GM10847 (cell line): ENCODE measurements around the gene STXBP4.

Source experiments
- POLR2A ChIP-seq: IDR thresholded peaks from 2 replicates; pipeline ENCODE4 v1.6.1; 2011; ENCODE audit not compliant: insufficient read length; ENCODE audit errors: extremely low read depth

The STXBP4 gene

DNA sequence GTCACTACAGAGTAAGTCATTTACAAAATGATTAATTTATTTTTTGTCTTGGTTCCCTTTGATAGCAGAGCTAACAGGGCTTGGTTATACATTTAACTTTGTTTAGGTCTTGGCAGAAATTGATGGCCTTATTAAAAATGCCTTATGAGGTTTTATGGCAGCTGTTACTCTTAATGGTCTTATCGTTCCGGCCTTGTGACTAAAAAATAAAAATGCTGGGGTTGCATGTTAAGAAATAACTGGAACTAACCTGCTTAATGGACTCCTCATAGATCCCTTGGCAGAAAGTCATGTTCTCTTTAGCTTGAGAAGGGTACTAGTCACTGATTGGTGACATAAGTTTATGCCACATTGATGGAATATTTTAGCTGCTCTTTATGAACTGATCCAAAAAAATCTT, 18.4 kb upstream of the STXBP4 start:
- no peak for TF ChIP-seq POLR2A

GRCh38 chr17:54951286-54951685, 17.3 kb upstream of the STXBP4 start:
- no peak for TF ChIP-seq POLR2A

- no peak for TF ChIP-seq POLR2A
These were observed 11.8 kb upstream of the STXBP4 start for GRCh38 chr17:54956791-54957190.

GRCh38 chr17:54967621-54968261, 824 bp upstream of the STXBP4 start:
- no peak for TF ChIP-seq POLR2A

GRCh38 chr17:54968988-54969332, 395 bp downstream of the STXBP4 start:
- no peak for TF ChIP-seq POLR2A

DNA sequence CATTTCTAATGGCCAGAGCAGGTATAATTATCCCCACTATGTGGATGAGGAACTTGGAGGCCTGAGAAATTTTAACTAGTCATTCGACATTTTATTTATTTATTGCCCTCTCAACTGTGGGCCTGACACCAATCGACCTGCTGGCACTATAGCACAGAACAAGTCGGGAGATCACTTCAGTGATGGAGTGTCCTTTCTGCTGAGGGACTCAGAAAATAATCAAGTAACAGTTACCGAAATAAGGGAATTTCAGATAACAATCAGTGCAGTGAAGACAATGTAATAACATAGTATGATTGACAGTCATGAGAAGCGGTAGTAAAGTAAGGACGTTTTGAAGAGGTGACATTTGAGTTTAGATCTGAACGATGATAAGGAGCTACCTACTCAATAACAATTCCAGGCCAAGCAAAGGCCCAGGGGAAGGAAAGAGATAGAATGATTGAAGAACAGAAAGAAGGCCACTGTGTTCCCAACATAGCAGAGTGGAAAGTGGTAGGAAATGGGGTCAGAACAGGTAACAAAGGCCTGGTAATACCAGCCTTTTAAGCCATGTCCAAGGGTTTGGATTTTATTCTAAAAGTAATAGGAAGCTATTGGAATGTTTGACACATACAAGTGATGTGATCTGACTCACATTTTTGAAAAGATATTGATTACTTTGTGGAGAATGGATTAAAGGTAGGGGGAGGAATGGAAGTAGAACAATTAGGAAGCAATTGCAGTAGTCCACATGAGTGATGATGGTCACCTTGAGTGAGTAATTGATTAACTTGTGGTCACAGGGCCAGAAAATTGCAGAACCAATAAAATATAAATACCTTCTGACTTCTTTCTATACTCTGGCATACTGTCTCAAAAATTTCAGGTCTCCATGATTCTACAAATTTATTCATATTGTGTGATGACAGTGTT, 1.4 kb downstream of the STXBP4 start:
- no peak for TF ChIP-seq POLR2A

GRCh38 chr17:54971147-54971546, 2.6 kb downstream of the STXBP4 start:
- TF ChIP-seq POLR2A = no peak

GRCh38 chr17:54971901-54972300, 3.3 kb downstream of the STXBP4 start:
- no peak for TF ChIP-seq POLR2A

- TF ChIP-seq POLR2A = no peak
These were observed 4.0 kb downstream of the STXBP4 start for GRCh38 chr17:54972406-54973138.

DNA sequence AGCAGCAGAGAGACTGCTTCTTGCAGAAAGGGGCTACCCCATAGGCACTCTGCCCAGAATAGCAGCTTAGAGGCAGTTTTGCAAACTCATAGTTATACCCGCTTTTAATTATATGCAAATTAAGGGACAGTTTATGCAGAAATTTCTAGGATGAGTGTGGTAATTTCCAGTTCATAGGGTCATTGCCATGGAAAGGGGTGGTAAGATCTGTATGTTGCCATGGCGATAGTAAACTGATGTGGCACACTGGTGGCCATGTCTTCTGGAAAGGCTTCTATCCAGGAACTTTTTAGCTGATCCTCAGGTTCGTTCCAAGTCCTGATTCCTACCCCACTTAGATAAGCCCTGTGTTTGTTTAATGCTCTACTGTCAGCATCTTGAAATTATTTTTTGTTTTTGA, 6.2 kb downstream of the STXBP4 start:
- TF ChIP-seq POLR2A = no peak

GRCh38 chr17:54976316-54976715, 7.8 kb downstream of the STXBP4 start:
- TF ChIP-seq POLR2A = no peak

DNA sequence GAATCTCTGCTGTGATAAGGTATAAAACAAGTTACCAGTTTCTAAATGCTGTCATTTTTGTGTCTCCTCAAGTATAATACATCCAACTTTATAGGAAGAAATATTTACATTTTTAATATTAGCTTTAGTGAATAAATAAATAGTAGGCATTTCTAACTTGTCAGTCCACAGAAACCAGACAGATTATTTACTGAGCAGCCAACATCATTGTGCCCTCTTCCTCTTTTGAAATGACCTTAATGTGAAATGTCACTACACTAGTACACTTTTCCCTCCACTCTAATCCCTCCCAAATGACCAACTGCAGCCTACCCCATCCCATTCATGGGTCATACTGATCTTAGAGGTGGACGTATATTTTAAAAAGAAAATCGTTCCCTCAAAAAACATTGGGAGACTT, 9.2 kb downstream of the STXBP4 start:
- no peak for TF ChIP-seq POLR2A

GRCh38 chr17:54979657-54980056, 11.1 kb downstream of the STXBP4 start:
- TF ChIP-seq POLR2A = no peak

- no peak for TF ChIP-seq POLR2A
These were observed 11.8 kb downstream of the STXBP4 start for GRCh38 chr17:54980375-54980774.

- TF ChIP-seq POLR2A = no peak
These were observed 13.8 kb downstream of the STXBP4 start for GRCh38 chr17:54982399-54982798.

- no peak for TF ChIP-seq POLR2A
These were observed 14.7 kb downstream of the STXBP4 start for GRCh38 chr17:54983260-54983659.
